HG03025 (cell line): ENCODE data around the gene MTHFD2L.
A peak's percentile ranks its signal among the peaks of the same experiment; 100 is the strongest.
"Not testable (repeated sequence)": the region's sequence is repeated elsewhere in the genome, so short reads cannot be mapped to it uniquely, and the experiment has no call there.

Source experiments
- ATAC-seq: cut with Tn5 transposase; IDR thresholded peaks from one replicate; pipeline ENCODE4 v1.9.1; 2021; ENCODE audit warnings: mild to moderate bottlenecking, moderate library complexity; ENCODE audit not compliant: unreplicated experiment, low FRiP score

MTHFD2L gene

DNA sequence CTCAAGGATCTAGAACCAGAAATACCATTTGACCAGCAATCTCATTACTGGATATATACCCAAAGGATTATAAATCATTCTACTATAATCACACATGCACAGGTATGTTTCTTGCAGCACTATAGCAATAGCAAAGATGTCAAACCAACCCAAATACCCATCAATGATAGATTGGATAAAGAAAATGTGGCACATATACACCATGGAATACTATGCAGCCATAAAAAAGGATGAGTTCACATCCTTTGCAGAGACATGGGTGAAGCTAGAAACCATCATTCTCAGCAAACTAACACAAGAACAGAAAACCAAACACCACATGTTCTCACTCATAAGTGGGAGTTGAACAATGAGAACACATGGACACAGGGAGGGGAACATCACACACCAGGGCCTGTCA lies 25.7 kb upstream of the MTHFD2L start:
- not testable (repeated sequence) for ATAC-seq

DNA sequence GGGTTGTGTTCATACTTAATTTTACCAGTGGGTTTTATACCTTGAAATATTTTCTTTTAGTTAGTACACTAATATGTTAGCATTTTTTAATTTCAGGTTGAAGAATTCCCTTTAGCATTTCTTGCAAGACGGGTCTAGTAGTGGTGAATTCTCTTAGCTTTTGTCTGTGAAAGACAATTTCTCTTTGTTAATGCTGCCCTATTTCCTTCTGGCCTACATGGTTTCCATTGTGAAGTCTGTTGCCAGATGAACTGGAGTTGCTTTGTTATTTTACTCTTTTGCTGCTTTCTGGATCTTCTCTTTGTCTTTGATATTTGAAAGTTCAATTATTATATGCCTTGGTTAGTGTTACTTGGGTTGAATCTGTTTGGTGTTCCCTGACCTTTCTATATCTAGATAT lies 25.0 kb upstream of the MTHFD2L start:
- no peak for ATAC-seq

DNA sequence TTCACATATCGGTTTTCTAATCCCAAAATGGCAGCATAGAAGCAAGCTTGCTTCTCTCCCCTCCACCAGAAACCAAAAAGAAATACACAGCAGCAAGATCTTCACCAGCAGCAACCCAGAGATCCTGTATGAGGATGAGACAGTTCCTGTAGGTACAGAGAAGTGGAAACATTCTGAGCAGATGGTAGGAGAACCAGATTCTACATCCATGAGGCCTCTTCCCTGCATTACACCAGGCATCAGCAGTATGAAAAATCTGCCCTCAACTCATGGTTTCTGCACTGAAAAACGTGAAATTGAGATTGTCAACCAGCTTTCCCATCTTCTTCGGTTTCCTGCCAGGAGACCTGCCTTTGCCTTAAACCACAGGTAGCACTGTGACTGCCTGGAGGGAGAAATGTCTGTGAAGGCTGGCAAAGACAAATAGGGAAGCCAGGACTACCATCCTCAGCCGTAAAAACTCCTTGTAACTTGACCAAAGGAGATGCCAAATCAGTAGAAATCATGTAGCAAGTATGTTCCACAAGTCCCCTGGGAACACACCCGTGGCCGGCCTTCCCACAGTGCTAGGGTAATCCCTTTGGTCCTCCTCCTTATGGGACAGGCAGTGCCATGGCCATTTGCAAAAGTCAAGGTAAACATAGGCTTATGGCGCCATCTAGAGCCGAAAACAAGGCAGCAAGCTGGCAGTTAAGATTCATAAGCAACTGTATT lies 24.0 kb upstream of the MTHFD2L start:
- ATAC-seq = peak; percentile 79

DNA sequence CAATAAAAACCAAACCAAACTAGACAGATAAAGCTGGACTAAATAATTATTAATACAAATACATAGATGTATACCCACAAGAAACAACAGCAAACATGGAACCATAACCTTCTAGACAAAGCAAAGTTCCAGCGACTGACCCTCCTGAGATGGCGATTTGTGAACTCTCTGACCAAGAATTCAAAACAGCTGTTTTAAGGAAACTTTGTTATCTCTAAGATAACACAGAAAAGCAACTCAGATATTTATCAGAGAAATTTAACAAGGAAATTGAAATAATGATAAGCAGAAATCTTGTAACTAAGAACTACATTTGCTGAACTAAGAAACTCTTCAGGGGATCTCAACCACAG lies 23.4 kb upstream of the MTHFD2L start:
- no peak for ATAC-seq

DNA sequence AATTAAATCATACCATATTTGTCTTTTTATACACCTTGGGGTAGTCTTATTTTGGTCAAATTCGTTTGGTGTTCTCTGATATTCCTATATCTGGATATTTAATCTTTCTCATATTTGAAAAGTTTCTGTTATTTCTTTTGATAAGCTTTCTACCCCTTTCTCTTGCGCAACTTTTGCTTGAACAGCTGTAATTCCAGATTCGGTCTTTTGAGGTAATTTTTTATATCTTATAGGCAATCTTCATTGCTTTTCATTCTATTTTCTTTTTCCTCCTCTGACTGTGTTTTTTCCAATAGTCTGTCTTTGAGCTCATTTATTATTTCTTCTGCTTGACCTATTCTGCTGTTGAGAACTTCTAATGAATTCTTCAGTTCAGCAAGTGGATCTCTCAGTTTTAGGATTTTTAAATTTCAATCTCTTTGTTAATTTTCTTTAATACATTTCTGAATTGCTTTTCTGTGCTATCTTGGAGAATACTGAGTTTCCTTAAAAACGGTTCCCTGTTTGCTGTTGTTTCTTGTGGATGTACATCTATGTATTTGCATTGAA lies 11.3 kb upstream of the MTHFD2L start:
- no peak for ATAC-seq

DNA sequence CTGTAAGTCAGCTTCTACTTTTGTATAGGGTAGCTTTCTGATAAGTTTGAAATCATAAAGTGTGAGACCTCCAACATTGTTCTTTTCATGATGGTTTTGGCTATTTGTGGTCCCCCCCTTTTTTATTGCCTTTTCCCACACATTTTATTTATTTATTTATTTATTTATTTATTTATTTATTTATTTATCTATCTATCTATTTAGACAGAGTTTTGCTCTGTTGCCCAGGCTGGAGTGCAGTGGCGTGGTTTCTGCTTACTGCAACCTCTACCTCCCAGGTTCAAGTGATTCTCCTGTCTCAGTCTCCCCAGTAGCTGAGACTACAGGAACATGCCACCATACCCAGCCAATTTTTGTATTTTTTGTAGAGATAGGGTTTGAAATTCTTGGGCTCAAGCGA lies 9.7 kb upstream of the MTHFD2L start:
- no peak for ATAC-seq

DNA sequence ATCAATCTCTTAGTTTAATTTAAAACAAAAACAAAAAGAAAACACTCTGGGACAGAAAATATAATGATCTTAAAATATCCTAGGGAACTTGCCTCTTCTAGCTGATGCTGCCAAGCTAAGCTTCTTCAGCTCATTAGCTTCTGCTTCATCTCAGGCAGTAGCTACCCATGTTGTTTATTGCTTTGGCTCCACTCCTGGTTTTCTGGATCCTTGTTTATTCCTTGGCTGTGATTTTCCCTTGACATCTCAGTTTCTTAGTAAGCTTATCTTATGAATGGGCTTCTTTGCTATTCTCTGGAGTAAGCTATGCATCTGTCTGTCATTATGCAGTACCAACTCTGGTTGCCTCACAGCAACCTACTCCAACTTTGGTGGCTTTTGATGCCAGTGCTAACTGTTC lies 5.1 kb upstream of the MTHFD2L start:
- ATAC-seq = no peak

DNA sequence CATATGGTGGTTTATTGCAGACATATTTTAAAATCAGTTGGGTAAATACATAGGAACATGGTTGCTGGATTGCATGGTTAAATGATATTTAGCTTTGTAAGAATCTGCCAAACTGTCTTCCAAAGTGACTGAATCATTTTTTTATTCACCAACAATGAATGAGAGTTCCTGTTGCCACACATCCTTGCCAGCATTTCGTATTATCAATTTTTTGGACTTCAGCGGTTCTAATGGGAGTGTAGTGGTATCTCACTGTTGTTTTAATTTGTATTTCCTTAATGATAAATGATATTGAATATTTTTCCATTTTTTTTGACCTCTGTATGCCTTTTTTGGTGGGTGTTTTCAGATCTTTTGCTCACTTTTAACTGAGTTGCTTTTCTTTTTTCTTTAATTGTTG lies 1.4 kb upstream of the MTHFD2L start:
- ATAC-seq = no peak

DNA sequence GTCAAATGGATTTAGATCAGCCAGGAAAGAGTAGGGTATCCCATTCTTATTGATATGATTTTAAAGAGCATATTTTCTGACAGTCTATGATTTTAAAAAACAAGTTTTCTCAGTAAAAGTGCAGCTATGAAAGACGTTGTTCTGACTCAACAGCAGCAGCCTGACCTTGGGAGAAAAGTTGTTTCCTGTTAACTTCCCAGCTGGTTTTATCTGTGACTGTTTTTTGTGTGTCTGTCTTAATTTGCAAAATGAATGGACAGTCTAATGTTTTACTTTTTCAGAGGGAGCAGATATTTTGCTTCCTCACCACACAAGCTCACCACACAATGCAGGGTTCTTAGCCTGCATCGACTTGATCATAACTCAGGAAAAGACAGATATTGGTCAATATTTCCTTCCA lies 764 bp upstream of the MTHFD2L start:
- ATAC-seq = no peak

DNA sequence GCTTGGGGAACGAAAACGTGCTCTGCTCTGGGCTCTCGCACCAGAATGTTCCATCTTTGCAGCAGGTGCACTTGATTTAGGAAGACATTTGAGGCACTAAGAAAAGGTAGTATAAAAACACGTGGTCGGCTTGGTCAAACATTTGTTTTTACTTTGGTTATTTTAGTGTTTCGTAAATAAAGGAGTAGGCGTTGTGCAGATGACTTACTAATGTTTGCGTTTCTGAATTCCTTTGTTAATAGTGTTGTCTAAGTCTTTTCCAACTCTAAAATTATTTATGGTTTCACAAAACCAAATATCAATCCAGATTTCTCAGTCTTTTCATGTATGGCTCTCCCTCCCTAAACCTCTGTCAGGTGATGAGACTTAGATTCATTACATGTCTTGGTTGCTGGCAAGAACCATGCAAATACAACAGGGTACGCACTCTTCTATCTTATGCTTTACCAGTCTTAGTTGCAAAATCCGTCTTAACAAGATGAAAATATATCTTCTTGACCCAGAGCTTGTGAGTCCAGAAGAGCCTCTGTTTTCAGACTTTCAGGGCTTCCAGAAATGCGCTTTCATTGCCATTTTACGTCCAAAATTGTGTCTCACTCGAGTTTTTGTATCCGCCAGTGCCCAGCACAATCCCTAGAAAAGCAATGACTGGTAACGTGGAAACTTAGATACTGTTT lies 686 bp downstream of the MTHFD2L start:
- ATAC-seq = no peak

DNA sequence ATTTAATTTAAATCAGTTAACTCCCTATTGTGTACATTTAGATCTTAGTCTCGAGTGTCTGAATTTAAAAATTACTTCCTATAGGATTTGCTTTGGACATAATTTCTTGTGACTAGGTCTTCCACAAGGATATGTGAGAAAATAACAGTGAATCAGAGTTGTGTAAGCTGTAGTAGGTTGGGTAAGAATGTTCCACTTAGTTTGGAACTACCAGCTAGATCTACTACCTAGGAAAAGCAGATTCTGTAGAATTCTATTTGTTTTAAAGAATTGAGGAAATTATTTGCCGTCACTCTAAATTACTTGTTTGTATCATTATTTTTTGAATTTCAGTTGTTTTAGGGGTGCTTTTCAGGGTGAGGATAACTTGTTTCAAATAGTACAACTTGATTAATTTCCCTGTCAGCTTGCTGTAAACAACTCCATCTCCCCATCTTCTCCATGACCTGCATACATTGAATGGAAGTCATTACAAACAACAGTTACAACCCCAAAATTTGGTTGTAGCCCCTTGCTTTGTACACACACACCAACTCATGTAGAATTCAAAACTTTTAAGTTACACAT lies 1.3 kb downstream of the MTHFD2L start:
- ATAC-seq = no peak

DNA sequence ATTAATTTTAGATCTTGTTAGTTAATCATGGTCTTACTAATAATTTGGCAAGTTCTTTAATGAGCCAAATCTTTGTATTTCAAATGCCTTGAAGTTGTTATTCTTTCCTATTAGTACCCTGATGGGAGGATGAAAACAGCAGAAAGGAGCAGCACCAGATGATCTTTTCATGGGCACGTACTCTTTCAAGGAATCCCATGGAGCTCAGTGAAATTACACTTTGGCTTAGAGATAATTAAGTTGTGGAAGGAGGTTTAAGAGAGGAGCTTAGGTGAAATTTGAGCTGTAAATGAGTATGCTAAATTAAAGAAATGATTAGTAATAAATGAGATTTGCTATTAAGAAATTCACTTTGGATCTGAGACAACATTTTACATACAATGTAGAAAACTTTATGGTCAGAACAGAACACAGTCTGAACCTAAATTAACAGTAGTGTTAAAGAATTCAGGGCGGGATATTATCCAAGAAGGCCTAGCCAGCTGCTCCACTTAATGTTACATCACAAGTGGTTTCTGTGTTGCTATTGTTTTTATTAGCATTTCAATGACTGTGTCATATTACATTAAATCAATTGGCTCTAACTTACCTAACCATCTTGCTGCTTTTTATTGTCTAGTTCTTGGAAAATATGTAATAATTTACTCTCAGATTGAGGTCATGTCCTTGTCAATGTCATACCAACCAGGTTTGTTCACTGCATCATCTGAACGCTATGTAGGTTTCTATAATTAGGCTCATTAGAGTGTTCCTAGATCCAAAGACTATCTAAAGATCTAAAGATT lies 3.9 kb downstream of the MTHFD2L start:
- ATAC-seq = no peak

DNA sequence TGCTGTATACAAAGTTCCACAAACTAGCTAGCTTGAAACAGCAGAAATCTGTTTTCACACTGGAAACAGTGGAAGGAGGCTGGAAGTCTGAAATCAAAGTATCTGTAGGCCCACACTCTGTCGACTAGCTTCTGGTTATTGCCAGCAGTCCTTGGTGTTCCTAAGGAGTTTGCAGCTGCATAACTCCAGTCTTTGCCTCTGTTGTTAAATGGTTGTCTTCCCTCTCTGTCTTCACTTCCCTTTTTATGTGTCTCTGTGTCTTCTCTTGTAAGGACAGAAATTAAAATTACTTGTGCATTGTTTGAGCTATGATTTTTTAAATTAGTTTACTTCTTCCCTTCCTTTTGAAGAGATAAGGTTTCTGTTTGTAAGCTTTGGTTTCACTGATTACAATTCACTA lies 8.2 kb downstream of the MTHFD2L start:
- peak; percentile 61 for ATAC-seq

DNA sequence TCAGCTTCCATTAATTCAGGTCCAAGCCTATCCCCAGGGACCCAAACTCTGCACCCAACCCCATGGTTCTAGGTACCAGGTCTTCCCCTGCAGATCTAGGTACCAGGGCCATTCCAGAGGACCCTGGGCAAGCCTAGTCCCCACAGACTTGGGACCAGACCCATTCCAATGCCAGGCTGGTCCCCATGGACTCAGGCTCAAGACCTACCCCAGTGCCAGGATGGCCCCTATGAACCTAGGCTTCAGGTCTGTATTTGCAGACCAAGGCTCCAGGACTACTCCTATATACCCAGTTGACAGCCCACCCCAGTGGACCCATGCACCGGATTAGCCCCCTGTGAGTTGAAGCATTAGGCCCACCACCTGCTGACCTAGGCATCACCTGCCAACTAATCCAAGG lies 8.9 kb downstream of the MTHFD2L start:
- no peak for ATAC-seq

DNA sequence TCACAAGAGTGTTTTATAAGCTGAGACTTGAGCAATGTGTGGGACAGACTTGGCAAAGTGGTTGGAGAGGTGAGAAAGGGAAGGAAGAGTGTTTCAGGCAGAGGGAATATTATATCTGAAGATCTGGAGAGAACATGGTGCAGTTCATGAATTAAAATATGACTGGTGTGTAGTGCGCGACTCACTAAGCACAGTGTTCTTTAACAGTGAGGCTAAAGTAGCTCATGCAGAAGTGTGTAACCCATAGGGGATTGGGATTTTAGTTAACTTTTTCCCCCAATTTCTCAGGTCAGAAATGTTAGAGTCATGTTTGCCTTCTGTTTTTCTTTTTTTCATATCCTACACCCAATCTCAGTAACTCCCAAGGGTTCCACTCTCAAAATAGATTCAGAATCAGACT lies 9.7 kb downstream of the MTHFD2L start:
- no peak for ATAC-seq

DNA sequence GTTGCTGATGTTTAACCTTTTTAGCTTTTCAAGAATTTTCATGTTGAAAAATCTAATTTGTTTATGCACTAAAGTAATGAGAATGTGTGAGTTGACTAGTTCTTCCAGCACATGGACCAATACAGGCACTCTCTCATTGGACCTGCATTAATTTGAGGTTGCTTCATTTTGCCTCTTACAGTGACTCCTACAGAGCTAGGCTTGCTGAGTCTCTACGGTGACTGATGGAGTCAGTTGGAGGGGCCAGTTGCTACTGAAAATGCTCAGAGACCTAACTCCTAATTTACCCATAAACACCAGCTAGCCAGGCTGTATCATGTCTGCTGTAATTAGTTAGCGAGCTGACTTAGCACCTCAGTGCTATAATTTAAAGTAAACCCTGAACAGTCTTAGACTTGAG lies 10.9 kb downstream of the MTHFD2L start:
- no peak for ATAC-seq

DNA sequence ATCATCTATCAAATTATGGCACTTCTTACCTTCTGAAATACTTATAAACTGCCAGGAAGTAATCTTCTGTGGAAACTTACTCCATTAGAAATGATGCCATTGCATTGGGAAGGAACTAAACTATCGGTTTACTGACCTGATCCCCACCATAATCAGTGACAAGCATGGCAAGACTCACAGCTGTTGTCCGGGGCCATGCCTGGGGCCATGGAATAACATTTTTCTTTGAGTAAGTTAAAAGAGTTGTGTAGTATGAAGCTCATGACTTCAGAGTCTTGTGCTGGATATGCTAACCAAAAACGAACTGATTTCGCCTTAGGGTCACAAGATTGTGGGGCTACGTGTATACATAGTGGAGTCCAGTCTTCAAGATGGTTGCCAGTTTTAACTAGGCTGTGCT lies 15.4 kb downstream of the MTHFD2L start:
- ATAC-seq = no peak

DNA sequence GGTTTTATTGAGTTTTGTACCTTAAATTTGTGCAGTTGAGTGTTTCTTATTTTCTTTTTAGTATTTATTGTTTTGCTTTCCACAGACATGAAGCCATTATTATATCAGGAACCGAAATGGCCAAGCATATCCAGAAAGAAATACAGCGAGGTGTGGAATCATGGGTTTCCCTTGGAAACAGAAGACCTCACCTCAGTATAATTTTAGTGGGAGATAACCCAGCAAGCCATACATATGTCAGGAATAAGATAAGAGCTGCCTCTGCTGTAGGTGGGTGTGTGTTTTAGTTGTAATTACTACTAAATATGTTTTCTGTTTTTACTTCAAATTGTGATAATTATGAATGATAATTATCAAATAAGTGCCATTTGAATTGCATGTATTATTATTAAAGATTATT lies 16.5 kb downstream of the MTHFD2L start:
- ATAC-seq = no peak

DNA sequence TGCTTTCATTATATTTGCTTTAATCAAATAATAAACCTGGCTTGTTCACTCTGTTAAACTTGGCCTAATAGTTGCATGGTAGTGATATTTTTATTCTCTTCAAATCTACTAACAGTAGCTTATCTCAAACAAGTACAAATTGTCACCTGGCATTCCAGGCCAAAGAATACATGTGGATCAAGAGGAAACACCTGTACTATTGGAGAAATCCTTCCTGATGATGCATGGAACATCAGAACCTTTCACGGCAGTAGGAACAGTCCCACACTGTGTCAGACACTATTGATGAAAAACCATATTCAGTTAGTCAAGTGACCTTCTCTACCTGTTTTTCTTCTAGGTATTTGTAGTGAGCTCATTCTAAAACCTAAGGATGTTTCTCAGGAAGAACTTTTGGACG lies 17.0 kb downstream of the MTHFD2L start:
- no peak for ATAC-seq

DNA sequence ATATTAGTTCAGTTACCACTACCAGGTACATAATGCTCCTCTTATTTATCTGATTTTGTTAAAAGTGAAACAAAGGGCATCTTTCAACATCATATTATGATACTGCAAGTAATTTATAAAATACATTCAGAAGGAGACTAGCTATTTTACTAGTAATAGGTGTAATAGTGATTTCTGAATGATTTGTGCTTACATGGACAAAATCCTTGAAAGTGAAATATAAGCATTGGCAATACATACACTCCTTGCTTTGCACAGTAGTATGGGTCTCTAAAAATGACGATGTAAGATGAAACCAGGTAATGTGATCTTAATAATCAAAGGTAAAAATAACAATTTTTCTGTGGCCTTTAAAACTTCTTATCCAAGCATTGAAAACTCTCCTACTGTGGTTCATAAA lies 17.5 kb downstream of the MTHFD2L start:
- no peak for ATAC-seq

DNA sequence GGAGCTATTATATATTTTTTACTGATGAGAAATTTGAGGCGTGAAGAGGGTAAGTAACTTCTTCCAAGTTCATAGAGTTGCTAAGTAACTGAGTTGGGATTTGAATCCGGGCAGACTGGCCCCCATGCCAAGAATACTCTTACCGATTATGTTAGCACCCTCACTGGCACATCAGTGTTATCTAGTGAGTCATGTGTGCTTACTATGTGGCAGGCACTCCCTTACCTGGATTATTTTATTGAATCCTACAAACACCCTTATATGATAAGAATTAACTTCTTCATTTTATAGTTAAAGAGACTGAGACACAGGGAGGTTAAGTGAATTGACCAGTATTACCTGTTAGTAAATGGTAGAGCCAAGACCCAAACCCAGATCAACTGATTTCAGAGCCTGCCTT lies 20.9 kb downstream of the MTHFD2L start:
- ATAC-seq = no peak
